ENCODE results near the gene GAS7.
A peak's percentile ranks its signal among the peaks of the same experiment; 100 is the strongest.

Gene GAS7

DNA sequence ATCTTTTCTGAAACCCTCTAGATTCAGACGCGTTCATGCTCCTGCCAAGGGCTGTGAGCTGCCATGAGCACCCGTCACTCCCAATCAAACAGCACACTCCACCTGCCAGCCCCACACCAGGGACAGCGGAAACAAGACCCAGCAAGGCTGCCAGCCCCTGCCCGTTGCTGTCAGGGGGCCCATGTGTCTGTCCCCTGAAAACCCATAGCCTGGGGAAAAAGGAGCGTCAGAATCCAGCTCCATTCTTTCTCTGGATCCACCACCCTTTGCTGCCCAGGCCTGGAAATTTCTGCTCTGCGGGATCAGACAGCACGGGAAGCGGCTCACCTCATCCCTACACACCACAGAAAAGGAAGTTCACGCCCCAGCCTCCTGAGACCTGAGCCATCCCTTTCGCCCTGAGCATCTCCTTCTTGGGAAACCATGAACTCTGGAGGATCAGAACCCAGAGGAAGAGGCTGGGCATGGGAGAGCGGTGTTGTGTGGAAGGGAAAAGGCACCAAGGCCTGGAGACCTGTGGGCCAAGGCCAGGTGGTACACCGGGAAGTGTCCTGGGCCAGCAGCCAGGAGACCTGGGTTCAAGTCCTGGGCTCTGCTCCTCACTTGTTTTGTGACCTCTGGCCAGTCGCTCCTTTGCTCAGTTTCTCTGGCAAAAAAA, 241.8 kb downstream of the GAS7 start:
- no peak for DNase-seq

DNA sequence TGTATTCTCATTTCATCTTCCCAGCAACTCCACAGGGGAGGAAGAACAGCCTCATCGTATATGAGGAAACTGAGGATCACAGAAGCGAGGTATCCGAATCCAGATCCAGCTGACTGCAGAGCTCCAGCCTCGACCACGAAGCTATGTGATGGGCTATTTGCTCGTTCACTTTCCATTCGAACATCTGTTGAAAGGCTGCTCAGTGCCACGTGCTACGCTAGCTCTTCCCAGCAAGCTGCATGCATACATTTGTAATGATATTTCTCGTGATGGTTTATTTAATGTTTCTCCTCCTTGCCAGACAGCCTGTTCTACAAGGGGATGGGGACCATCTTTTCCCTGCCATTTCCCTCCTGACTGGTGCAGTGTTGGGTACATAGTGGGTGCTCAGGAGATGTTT, 244.9 kb downstream of the GAS7 start:
- DNase-seq = peak in 6 of 58 donors; percentile 7 to 36 (median 16)

DNA sequence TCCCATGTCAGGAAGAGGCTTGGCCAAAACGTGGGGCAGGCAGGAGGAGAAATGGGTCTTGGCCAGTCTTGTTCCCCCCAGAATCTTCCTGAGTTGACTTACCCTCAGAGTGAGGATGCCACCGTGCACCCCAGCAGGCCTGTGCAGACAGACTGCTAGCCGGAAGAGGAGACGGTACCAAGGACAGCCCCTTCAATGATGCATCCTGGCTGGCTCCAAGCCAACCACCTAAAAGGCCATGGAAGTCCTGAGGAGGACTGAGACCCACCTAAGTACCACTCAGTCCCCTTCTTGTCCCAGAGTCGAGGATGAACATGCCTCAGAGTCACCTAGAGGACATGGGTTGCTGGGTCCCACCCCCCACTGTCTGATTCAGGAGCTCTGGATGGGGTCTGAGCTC, 246.6 kb downstream of the GAS7 start:
- DNase-seq = no peak

DNA sequence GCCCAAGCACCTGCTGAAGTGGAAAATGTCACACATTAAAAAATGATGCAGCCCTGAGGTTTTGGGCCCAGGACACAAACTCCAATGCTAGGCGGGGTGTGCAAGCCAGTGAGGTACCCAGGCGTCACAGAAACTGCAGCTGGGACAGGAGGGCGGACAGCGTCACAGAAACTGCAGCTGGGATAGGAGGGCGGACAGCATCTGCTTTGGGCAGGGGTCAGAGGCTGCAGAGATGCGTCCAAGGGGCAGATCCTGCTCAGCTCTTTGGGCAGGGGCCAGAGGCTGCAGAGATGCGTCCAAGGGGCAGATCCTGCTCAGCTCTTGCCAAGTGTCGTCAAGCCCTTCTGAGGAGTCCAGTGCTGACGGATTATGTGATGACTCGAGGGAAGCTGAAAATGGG, 249.5 kb downstream of the GAS7 start:
- DNase-seq = no peak

DNA sequence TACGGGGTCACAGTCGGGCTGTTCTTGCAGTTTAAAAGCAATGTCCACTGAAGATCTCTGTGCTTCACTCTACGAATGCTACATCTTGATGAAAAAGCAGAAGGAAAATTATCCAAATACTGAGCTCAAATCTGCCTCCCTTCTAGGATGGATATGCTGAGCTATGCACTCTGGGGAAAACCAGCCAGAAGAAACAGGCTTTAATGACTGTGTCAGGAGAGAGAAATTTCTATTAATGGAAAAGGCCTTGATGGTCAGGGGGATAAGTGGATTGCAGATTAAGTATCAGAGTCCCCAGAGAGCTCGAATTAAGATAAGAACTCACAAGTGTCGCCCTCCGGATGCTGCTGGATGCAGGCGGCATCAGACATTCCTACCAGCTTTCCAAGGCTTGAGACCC, 253.7 kb downstream of the GAS7 start:
- DNase-seq = no peak

DNA sequence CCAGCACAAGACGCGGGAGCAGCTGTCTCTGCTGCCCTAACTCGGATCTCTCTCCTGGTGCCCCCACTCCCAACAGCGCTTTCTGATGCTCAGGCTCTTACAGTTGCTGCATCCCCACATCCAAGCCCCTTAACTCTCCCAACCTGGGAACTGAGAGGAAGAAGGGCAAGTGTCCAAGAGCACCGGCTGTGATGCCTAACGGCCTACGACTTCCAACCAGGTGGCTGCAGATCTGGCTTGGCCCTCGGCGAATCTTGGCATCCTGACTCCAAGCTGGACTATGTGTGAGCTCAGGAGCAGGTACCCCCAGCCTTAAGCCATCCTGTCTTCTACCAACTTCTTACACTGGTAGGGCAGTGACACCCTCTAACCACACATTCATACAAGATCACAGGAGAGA, 255.1 kb downstream of the GAS7 start:
- DNase-seq = no peak

DNA sequence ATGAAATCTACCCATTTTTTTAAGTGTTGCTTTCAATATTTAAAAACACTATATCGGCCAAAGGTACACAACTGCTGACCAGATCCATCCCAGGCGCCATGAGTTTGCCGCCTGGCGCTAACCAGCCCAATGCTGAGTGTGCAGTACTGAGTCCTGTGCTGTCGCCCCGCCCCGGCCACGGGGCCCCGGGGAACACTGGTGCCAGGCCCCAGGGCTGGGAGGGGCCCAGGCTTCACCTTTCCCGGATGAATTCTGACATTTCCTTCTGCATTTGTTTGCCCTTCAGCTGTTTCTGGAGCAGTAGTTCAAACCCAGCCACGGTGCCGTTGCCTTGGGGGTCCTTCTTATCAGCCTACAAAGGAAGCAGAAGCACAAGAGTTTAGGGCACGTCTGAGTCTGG, 255.5 kb downstream of the GAS7 start:
- DNase-seq = no peak

DNA sequence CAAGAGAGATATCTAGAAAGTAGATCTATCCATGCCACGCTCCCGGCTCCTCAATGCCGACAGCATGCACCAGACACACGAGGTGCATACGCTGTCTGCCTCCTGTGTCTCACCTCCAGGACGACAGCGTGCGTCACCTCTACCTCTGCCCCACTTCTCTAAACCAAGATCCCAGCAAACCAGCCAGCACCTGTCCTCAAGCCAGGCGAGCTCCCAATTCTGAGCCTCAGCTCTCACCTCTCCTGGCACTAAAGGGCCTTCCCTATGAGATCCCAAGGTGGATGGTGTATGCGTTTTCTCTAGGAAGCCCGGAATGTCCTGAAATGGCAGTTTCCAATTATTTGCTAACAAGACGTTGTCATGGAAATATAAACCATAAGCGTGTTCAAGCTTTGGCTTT, 257.1 kb downstream of the GAS7 start:
- no peak for DNase-seq

DNA sequence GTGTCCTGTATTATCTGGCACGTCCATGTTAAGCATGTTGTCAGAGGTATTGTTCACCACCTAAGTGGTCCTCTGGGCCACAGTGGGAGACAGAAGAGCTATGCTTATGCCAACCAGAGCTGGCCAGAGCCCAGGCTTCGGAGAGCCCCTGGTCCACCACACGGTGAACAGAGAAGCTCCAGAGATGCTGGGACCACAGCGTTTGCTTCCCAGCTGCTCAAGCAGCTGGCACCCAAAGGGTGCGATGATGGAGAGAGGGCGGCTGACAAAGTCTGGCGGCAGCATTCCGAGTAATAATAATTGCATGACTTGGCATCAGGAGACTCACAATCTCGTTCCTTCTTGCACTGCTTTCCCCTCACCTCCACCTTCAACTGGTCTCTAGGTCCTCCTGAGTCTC, 257.6 kb downstream of the GAS7 start:
- no peak for DNase-seq

DNA sequence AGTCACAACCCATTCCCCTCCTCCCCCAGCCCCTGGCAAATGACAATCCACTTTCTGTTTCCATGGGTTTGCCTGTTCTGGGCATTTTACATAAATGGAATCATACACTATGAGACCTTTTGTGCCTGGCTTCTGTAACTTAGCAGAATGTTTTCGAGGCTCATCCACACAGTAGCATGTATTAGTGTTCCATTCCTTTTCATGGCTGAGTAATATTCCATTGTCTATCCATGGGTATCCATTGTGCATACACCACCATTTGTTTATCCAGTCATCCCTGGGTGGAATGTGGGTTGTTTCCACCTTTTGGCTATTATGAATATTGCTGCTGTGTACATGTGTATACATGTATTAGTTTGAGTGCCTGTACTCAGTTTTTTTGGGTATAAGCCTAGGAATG, 259.6 kb downstream of the GAS7 start:
- no peak for DNase-seq

DNA sequence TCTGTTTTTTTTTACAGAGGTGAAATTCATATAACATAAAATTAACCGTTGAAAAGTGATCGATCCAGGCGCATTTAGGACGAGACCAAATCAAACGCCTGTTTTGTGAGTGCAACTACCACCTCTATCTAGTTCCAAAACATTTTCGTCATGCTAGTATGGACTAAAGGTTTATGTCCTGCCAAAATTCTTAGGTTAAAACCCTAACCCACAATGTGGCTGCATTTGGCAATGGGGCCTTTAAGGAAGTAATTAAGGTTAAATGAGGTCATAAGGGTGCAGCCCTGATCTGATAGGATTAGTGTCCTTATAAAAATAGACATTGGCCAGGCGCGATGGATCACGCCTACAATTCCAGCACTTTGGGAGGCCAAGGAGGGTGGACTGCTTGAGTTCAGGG, 260.5 kb downstream of the GAS7 start:
- no peak for DNase-seq

DNA sequence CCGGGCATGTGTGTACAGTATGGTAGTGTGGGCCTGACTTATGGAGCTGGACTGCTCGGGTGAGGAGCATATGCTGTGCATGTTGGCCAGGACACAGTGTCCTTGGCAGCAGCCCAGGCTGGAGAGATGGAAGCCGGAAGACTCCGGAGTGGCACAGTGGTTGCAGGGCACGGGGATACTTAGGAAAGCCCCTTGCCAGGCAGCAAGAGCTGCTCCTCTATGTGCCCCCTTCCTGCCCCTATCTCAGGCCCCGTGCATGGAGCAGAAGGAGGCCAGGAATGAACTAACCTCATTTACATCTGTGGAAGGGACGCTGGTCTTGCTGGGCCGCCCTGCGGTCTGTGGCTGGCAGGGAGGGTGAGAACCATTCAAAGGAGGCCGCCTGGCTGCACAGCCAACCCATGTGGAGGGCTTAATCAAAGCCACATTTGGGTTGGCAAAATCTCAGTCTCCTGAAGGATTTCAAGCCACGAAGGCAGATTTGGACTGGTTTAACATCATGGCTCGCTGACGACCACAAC, 261.1 kb downstream of the GAS7 start:
- DNase-seq = peak in 42 of 58 donors; percentile 15 to 67 (median 41)

DNA sequence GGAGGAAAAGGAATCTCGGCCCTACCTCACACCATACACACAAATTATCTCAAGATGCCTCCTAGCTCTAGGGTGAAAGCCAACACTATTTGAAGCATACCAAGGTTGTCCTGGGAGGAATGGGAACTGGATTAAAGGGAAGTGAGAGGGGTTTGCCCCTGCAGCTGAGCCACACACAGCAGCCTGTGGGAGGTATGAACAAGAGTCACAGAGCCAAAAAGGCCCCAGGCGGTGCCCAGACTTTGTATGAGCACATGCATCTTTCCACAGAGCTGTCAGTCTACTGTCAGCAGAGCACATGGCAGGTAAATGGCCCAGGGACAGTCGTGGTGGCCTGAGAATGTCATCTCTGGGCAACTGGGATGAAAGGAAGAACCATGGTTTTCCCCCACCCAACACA, 262.3 kb downstream of the GAS7 start:
- DNase-seq = no peak

DNA sequence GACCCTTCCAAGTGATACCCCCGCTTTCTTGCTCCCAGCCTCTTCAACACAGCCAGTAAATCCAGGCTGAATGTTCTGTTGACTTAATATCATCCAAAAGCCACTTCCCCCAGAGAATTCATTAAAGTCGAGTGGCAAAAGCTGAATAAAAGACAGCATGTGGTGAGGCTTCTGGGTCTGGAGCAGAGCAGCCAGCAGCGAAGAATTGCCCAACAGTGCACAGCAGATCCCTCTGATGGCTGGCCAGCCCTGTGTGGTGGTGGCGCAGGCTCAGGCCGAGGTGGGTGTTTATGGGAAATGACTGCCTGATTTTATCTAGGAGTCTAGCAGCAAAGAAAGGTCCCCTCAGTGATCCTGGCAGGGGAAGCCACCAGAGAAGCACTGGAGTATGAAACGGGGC, 263.0 kb downstream of the GAS7 start:
- DNase-seq = peak in 8 of 58 donors; percentile 11 to 29 (median 26)

DNA sequence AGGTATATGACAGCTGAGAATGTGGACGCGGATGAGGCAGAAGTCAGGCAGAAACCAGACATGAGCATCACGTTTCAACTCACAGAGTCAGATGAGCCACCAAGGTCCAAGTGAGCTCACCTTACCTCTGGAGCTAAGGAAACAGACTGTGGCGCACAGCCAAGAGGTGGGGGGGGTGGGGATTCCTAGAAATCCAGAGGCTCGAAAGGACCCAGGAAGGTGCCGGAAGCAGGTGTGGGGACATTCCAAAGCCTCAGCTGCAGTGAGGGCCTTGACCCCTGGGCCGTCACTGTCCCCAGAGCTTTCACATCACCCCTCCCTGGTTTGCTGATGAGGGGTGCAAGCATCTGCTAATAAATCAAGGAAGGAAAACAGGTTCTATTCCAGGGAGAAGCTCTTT, 264.1 kb downstream of the GAS7 start:
- DNase-seq = no peak

DNA sequence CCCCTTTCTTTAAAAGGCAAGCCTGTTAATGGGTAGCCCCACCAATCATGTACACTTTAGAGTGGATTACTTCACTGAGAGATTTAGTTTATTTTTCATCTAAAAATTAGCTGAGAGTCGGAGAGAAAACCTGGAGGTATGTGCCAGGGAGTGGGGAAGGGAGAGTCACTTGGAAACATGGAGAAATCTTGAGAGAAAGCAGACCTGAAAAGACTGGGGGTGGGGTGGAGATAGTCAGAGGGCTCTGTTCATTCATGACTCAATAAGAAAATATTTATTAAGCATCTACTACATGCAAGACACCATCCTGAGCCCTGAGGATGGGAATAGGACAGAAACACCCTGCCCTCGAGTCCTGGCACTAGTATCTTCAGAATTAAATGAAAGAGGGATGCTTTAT, 265.9 kb downstream of the GAS7 start:
- no peak for DNase-seq

DNA sequence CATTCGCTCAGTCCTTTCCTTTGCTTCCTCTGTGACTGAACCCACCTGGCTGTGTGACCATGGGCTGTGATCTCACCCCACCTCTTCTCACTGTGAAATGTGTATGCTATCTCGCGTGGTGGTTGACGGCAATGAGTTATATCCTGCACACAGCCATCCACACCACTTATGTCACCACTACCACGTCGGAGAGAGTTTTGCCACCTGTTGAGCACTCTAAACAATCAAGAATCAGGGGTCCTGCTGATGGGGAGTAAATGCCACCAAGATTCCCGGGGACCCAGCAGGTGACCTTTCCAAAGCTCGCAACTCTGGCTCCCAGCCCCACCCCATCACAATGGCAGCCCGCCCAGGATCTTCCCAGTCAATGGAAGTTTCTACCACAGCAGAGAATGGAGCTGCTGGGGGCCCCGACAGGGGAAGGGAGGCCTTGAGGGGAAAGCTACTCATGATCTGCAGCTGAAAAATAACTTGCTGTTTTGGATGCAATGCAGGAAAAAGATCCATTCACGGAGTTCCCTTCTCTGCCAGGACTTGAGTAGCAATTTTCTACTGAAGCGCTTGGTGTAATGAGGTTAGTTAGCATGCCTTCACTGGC, 267.2 kb downstream of the GAS7 start:
- no peak for DNase-seq

DNA sequence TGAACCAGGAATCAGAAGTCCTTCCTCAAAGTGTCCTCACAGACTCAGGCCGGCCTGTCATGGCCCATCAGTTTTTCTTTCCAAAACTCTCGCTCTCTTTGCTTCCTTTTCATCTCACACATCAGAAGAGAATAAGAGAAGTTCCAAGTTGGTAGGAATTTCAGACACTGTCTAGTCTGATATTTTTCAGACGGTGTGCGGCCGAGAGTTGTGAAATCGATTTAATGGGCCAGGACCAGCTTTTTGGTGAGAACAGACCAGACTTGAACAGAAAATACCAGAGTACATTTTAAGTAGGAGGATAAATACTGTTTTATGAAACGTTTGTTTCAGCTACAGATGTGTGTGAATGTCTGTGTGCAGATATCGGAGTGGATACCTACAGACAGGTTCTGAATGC, 268.5 kb downstream of the GAS7 start:
- DNase-seq = no peak

DNA sequence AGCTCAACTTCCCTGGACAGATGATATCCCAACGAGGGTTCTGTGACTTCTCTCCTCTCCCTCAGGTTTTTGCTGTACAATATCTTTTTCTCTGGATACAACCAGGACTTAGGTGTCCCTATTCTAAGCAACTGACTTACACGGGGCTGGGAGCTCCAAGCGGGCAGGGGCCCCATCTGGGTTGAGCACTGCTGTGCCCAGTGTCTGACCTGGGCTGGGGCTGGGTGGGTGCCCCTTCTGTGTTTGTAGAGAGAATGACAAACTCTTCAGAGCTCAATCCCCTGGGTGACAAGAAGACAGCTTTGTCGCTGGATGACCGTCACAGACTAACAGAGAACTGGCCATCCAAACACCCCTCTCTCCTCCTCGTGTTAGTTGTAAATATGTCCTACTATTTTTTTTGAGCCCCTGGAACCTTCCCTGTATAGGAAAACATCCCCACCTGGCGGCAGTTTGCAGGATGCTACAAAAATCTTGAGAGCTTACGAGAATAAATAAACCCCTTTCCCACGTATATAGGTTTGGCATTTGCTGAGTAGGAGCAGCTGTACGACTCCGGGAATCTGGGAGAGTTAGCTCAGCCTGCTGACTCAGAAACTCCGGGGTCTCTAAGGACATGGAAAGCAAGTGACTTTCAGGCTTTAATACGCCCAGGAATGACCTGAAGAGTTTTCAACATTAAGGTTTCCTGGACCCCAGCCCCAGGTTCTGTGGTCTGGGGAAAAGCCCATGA, 269.6 kb downstream of the GAS7 start:
- DNase-seq = peak in 14 of 58 donors; percentile 15 to 64 (median 36)

DNA sequence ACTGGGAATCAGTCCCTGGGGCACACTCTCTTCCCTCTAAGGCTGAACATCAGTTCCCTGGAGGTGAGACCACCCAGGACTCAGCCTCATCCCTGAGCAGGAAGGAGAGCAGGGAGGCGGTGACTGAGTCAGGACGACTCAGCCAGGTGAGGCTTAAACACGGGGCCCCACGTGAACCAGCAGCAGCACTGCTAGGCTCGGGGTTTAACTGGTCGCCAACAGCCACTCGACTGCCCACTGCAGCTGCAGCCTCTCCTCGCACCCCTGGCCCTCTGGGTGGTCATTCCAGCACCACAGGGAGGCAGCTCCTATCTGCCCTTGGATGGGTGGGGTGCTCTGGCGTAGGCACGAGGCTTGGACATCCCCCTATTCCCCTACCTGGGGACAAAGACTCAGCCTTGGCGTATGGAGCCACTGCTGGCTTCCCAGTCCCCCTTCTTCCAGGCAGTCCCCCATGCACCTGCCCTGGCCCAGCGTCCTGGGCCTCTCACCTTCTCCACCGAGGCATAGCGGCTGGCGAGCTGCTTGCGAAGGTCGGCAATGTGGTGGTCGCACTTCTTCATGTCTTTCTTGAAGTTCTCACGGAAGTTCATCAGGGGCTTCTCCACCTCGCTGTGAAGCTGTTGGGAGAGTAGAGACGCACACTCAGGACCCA, 272.1 kb downstream of the GAS7 start:
- DNase-seq = no peak

DNA sequence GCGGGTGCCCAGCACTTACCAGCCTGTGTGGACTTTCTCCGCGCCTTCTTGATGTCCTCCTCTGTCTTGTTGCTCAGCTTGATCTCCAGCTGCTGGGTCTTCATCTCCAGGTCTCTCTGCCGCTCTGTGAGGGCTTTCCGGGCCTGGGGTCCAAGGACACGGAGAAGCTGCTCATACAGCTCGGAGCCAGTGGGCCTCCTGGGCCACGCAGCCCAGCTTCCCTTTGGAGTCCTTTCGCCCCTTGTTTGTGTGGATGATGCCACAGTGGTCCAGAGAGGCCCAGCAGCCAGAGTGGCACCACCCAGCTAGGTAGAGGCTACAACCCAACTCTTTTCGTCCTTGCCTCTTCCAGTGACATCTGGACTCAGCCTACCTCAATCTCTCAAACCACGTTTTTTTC, 272.9 kb downstream of the GAS7 start:
- no peak for DNase-seq

DNA sequence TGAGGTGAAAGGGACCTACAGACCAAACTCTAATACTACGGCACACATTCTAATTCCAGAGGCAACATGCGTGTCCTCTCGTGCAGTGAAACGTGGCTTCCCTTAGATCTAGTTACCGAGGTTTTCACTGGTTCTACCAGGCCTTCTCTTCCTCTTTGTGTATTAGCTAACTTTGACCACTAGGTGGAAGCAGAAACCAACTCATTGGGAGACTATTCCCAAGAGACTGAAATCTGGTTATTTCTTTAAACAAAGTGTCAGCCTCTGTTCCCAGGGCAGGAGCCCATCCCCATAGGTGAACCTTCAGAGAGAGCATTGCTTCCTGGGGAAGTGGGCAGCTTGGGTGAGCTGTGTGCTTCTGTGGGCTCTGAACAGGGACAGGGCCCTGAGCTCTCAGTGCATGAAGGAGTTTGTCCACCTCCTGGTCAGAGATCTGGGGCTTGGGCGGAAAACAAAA, 273.6 kb downstream of the GAS7 start:
- DNase-seq = peak in 5 of 58 donors; percentile 7 to 73 (median 25)
